IMR-90 (cell line): Measurements from ENCODE around the gene IGF2R. TPM values are rescaled to one million over a fixed set of nuclear protein-coding genes. Genes with fewer than 3 reads are reported as not detected.

ENCODE experiments used
- ATAC-seq: fragments of 200-7000 bp; cut with Tn5 transposase; 2 replicates; pipeline ENCODE4 v1.9.1; 2020; ENCODE audit warnings: low read depth, mild to moderate bottlenecking, moderate library complexity
- BruUV-seq: library from RNA; stranded (reverse); fragments of 400-500 nt; replicated peaks from 2 replicates; lab custom pipeline; 2021; lab: Mats Ljungman, UMichigan
- CTCF ChIA-PET: fragments of 300-600 bp; formaldehyde crosslinking; extraction: SDS; loops from one replicate; lab custom pipeline; 2021; ENCODE audit warnings: antibody characterized with exemption; lab: Yijun Ruan, JAX
- POLR2A ChIA-PET: fragments of 300-600 bp; sonication (Branson Sonifier 250); formaldehyde crosslinking; loops from one replicate; lab custom pipeline; 2022; ENCODE audit warnings: antibody characterized with exemption; ENCODE audit not compliant: unreplicated experiment; lab: Charles Lee
- DNase-seq: peaks from one replicate; pipeline ENCODE4 v3.0.0; 2013
- H2AFZ ChIP-seq: replicated peaks from 2 replicates; pipeline ENCODE3; 2013; ENCODE audit warnings: low read length, mild to moderate bottlenecking; ENCODE audit not compliant: poor library complexity
- H2AK5ac ChIP-seq: 2 replicates; pipeline ENCODE4 v1.6.1; 2013; ENCODE audit warnings: low read depth, low read length, inconsistent platforms
- H2AK9ac ChIP-seq: replicated peaks from 2 replicates; pipeline ENCODE3; 2013; ENCODE audit warnings: mild to moderate bottlenecking, low read depth, low read length, moderate library complexity; ENCODE audit not compliant: poor library complexity
- H2BK120ac ChIP-seq: 2 replicates; pipeline ENCODE4 v1.6.1; 2013; ENCODE audit warnings: low read depth, low read length, inconsistent platforms
- H2BK15ac ChIP-seq: 3 replicates; pipeline ENCODE4 v1.6.1; 2013; ENCODE audit warnings: low read depth, low read length, inconsistent platforms
- H2BK20ac ChIP-seq: 2 replicates; pipeline ENCODE4 v1.6.1; 2013; ENCODE audit warnings: low read depth, mild to moderate bottlenecking, inconsistent platforms, low read length, moderate library complexity
- H2BK5ac ChIP-seq: 2 replicates; pipeline ENCODE4 v1.6.1; 2013; ENCODE audit warnings: mild to moderate bottlenecking, low read depth, low read length, inconsistent platforms; ENCODE audit not compliant: poor library complexity, severe bottlenecking
- H3K14ac ChIP-seq: replicated peaks from 2 replicates; pipeline ENCODE4 v1.6.1; 2013; ENCODE audit warnings: low read depth, low read length, inconsistent platforms
- H3K18ac ChIP-seq: 2 replicates; pipeline ENCODE4 v1.6.1; 2013; ENCODE audit warnings: low read depth, low read length, control low read depth
- H3K23ac ChIP-seq: 2 replicates; pipeline ENCODE4 v1.6.1; 2013; ENCODE audit warnings: low read depth, low read length, inconsistent platforms
- H3K27ac ChIP-seq: 2 replicates; pipeline ENCODE4 v1.5.1; 2013; ENCODE audit warnings: mild to moderate bottlenecking, control low read depth, low read length; ENCODE audit not compliant: insufficient read depth
- H3K27me3 ChIP-seq: 2 replicates; pipeline ENCODE4 v1.6.1; 2013; ENCODE audit warnings: low read length; ENCODE audit not compliant: control insufficient read depth, insufficient read depth
- H3K36me3 ChIP-seq: 2 replicates; pipeline ENCODE4 v1.6.1; 2013; ENCODE audit warnings: low read length, mixed read lengths; ENCODE audit not compliant: control insufficient read depth, insufficient read depth
- H3K4ac ChIP-seq: 2 replicates; pipeline ENCODE4 v1.6.1; 2013; ENCODE audit warnings: low read depth, low read length, inconsistent platforms
- H3K4me1 ChIP-seq: 2 replicates; pipeline ENCODE4 v1.6.1; 2013; ENCODE audit warnings: low read length, mixed read lengths; ENCODE audit not compliant: control insufficient read depth, insufficient read depth
- H3K4me2 ChIP-seq: 2 replicates; pipeline ENCODE4 v1.6.1; 2013; ENCODE audit warnings: low read depth, mild to moderate bottlenecking, control low read depth, low read length, moderate library complexity
- H3K4me3 ChIP-seq: 2 replicates; pipeline ENCODE4 v1.5.1; 2013; ENCODE audit warnings: low read depth, mild to moderate bottlenecking, control low read depth, low read length, moderate library complexity; ENCODE audit not compliant: insufficient read depth
- H3K56ac ChIP-seq: 2 replicates; pipeline ENCODE4 v1.6.1; 2013; ENCODE audit warnings: low read length, inconsistent platforms; ENCODE audit not compliant: insufficient read depth; ENCODE audit errors: extremely low read depth
- H3K79me1 ChIP-seq, 2 experiments: 2 replicates each; pipeline ENCODE4 v1.6.1; 2013; ENCODE audit warnings: low read length in 2 of 2, inconsistent platforms in 1 of 2, low read depth in 1 of 2
- H3K9ac ChIP-seq: 2 replicates; pipeline ENCODE4 v1.6.1; 2013; ENCODE audit warnings: low read depth, low read length, control low read depth
- H3K9me1 ChIP-seq: 2 replicates; pipeline ENCODE4 v1.6.1; 2013; ENCODE audit warnings: low read length, inconsistent platforms; ENCODE audit not compliant: insufficient read depth
- H3K9me3 ChIP-seq: 2 replicates; pipeline ENCODE4 v1.6.1; 2013; ENCODE audit warnings: low read length; ENCODE audit not compliant: control insufficient read depth, insufficient read depth
- H4K20me1 ChIP-seq: 2 replicates; pipeline ENCODE4 v1.6.1; 2013; ENCODE audit warnings: low read length, inconsistent platforms; ENCODE audit not compliant: insufficient read depth
- H4K5ac ChIP-seq: 2 replicates; pipeline ENCODE4 v1.6.1; 2013; ENCODE audit warnings: mild to moderate bottlenecking, low read depth, low read length, control low read depth
- H4K8ac ChIP-seq, 2 experiments: 2 replicates each; pipeline ENCODE4 v1.6.1; 2013; ENCODE audit warnings: low read depth in 2 of 2, low read length in 2 of 2, control low read depth in 1 of 2, inconsistent platforms in 1 of 2
- H4K91ac ChIP-seq: 2 replicates; pipeline ENCODE4 v1.6.1; 2013; ENCODE audit warnings: low read depth, low read length, inconsistent platforms; ENCODE audit not compliant: insufficient read depth
- CHD1 ChIP-seq: IDR thresholded peaks from 2 replicates; pipeline ENCODE4 v1.6.1; 2012; ENCODE audit warnings: low read depth, low read length, improper control_type of control experiment
- MAZ ChIP-seq: IDR thresholded peaks from 2 replicates; pipeline ENCODE4 v1.6.1; 2012; ENCODE audit warnings: low read depth, mild to moderate bottlenecking, low read length, improper control_type of control experiment, moderate library complexity, borderline replicate concordance
- MXI1 ChIP-seq: IDR thresholded peaks from 2 replicates; pipeline ENCODE4 v1.6.1; 2012; ENCODE audit warnings: low read depth, mild to moderate bottlenecking, low read length, moderate library complexity, borderline replicate concordance
- WGBS, 2 experiments: methylation state at CpG; one replicate each; pipeline versions ENCODE4 v1.1.5 to v1.1.7; 2013; ENCODE audit warnings: missing lambda C conversion rate in 2 of 2; ENCODE audit not compliant: insufficient read length in 1 of 2; ENCODE audit errors: extremely low coverage in 2 of 2; 5-methylcytosine and 5-hydroxymethylcytosine counted together
- dilution Hi-C: fragments of 300-500 bp; cut with HindIII; formaldehyde crosslinking; loops from one replicate; pipeline ENCODE4 v1.14.3; 2018; ENCODE audit warnings: low sequenced_read_pairs; ENCODE audit not compliant: unreplicated experiment
- in situ Hi-C: fragments of 300-500 bp; cut with MboI; formaldehyde crosslinking; loops from 3 replicates; pipeline ENCODE4 v1.14.3; 2019; ENCODE audit warnings: low sequenced_read_pairs, inconsistent platforms, mixed read lengths
- intact Hi-C: fragments of 100-400 bp; cut with micrococcal nuclease; formaldehyde crosslinking; loops from 2 replicates; pipeline ENCODE4 v1.10.0; 2022
- polyA plus RNA-seq, 3 experiments: library from polyadenylated mRNA; depleted of rRNA; stranded (reverse); fragments of >200 nt; gene quantifications; 2 replicates each; pipeline ENCODE4 v1.2.3, GENCODE V29; 2012; ENCODE audit warnings: low replicate concordance in 1 of 3
- total RNA-seq: library from RNA; depleted of rRNA; stranded (reverse); fragments of >200 nt; gene quantifications from 2 replicates; pipeline ENCODE4 v1.2.3, GENCODE V29; 2012

The IGF2R gene
- total and polyA plus RNA-seq, 2 of the 4 experiments (the other 2 are of a cell fraction) = 33.2 to 41.4 TPM

DNA sequence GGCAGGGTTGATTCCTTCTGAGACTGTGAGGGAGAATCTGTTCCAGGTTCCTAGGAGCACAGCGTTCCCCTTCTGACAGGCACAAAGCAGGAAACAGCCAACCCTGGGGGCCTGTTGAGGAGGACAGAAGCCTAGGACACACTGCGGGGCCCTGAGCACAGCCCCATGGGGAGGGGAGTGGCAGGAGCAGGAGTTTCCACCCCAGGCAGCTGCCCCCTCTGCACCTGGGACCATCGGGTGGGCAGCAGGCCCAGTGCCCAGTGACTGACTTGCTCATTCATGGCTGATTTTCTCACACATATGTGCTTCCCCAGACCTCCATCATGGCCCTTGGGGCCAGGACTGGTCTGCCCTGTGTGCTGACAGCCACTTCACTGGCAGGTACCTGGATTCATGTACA lies 146.5 kb downstream of the IGF2R start:
- H2AK5ac ChIP-seq = no peak overlapping the region
- BruUV-seq = no TSS peak
- no peak overlapping the region for H4K91ac ChIP-seq
- H4K8ac ChIP-seq = no peak overlapping the region
- H4K5ac ChIP-seq = no peak overlapping the region
- intact Hi-C loops = no loop called here
- no peak overlapping the region for H2BK5ac ChIP-seq
- H3K56ac ChIP-seq = no peak overlapping the region
- H2BK15ac ChIP-seq = no peak overlapping the region
- no peak overlapping the region for H3K18ac ChIP-seq
- in situ Hi-C loops = no loop called here
- no peak overlapping the region for H3K9ac ChIP-seq
- H3K23ac ChIP-seq = no peak overlapping the region
- POLR2A ChIA-PET = no interaction called here
- CTCF ChIA-PET = no interaction called here
- no peaks in the 10 kb centered on the region for H3K36me3 ChIP-seq
- H3K9me1 ChIP-seq = no peaks in the 10 kb centered on the region; the same call in 1 of the 2 replicates
- no peaks in the 10 kb centered on the region for H3K4me1 ChIP-seq
- H2AFZ ChIP-seq = no peak overlapping the region
- no peak overlapping the region for H3K14ac ChIP-seq
- no peaks in the 10 kb centered on the region for H3K79me1 ChIP-seq
- no peaks in the 10 kb centered on the region for H3K27me3 ChIP-seq
- H4K20me1 ChIP-seq = no peaks in the 10 kb centered on the region
- H3K4me2 ChIP-seq = no peak overlapping the region
- H3K4me3 ChIP-seq = no peak overlapping the region
- DNase-seq = no peak
- H2BK120ac ChIP-seq = no peak overlapping the region
- no peaks in the 10 kb centered on the region; the same call in 1 of the 2 replicates for H3K9me3 ChIP-seq
- 100% methylated on average over 1 of the region's 3 CpGs; no CpG with 5 or more reads in 1 of the 2 experiments for WGBS, 2 experiments
- no peak overlapping the region for H3K27ac ChIP-seq
- H3K4ac ChIP-seq = no peak overlapping the region
- no peak overlapping the region for H2BK20ac ChIP-seq
- ATAC-seq = no peak
- TF ChIP-seq MXI1 (no peak), MAZ (no peak), CHD1 (no peak)
- no peak overlapping the region for H2AK9ac ChIP-seq
- dilution Hi-C loops = no loop called here
